HG03108 (cell line): ENCODE measurements around the gene RAD21L1.
"Not testable (repeated sequence)": the region's sequence is repeated elsewhere in the genome, so short reads cannot be mapped to it uniquely, and the experiment has no call there.

Source experiments
- ATAC-seq: cut with Tn5 transposase; IDR thresholded peaks from one replicate; pipeline ENCODE4 v1.9.1; 2021; ENCODE audit warnings: moderate library complexity; ENCODE audit not compliant: unreplicated experiment

The RAD21L1 gene

GRCh38 chr20:1224205-1224890 lies 1.5 kb upstream of the RAD21L1 start:
- ATAC-seq: no peak

- ATAC-seq: no peak
These were observed 521 bp upstream of the RAD21L1 start for GRCh38 chr20:1225263-1225782.

- ATAC-seq: no peak
These were observed 3.7 kb downstream of the RAD21L1 start for GRCh38 chr20:1229541-1229940.

- no peak for ATAC-seq
These were observed 6.7 kb downstream of the RAD21L1 start for GRCh38 chr20:1232286-1233111.

DNA sequence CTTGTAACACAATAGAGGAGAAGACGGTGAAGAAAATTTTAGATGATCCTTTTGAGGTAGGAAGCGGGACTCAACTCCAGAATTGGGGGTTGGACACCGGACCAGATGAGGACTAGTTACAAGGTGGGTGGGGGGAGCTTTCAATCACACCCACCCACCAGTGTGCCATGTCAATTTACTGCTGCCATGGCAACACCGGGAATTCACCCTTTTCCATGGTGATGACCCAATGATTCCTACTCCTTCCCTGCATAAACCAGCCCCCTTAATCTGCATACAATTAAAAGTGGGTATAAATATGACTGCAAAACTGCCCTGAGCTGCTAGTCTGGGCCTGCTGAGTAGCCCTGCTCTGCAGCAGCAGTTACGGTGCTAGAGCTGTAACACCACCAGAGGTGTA lies 14.7 kb downstream of the RAD21L1 start:
- no peak for ATAC-seq

DNA sequence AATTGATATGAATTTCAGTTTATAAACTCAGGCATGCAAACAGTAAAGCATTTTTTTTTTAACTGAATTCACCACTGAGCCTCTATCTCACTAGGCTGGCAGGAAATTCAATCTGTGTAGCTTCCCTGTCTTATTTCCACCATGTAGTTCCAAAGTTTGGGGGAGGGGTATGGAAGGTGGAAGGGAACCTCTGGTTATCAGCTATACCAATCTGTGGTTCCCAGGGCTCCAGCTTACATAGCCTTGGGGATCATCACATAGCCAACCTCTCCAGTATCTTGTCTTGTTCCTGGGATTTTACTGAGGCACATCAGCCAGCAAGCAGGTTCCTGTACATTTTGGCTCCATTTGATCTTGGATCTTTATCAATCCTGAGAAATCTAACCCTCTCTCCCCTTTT lies 15.6 kb downstream of the RAD21L1 start:
- ATAC-seq: no peak

GRCh38 chr20:1242099-1242498 lies 16.3 kb downstream of the RAD21L1 start:
- no peak for ATAC-seq

- no peak for ATAC-seq
These were observed 16.7 kb downstream of the RAD21L1 start for GRCh38 chr20:1242530-1242929.

GRCh38 chr20:1245578-1245977 lies 19.7 kb downstream of the RAD21L1 start:
- no peak for ATAC-seq

- no peak for ATAC-seq
These were observed 21.8 kb downstream of the RAD21L1 start for GRCh38 chr20:1247689-1248088.

GRCh38 chr20:1250282-1250681 lies 24.4 kb downstream of the RAD21L1 start:
- ATAC-seq: not testable (repeated sequence)

DNA sequence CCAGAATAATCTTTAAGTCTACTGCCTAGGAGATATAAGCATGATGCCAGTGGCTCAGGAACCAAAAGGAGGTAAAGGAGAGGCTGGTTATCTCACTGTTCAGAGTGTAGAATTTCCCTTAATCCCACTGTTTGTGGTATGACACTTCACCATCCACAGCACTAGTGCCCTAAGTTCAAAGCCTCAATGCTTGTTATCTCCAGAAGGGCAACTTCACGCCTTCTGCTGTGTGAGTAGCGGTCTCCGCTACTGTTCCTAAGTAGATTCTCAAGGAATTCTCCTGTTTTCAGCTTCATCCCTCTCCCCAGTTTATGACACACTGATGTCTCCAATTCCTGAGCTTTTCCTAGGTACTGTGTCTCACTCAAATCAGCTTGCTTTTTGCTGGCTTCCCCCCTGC lies 26.6 kb downstream of the RAD21L1 start:
- ATAC-seq: no peak

GRCh38 chr20:1254254-1254653 lies 28.4 kb downstream of the RAD21L1 start:
- ATAC-seq: no peak

GRCh38 chr20:1255675-1256074 lies 29.8 kb downstream of the RAD21L1 start:
- ATAC-seq: no peak

- no peak for ATAC-seq
These were observed 38.0 kb downstream of the RAD21L1 start for GRCh38 chr20:1263853-1264252.

DNA sequence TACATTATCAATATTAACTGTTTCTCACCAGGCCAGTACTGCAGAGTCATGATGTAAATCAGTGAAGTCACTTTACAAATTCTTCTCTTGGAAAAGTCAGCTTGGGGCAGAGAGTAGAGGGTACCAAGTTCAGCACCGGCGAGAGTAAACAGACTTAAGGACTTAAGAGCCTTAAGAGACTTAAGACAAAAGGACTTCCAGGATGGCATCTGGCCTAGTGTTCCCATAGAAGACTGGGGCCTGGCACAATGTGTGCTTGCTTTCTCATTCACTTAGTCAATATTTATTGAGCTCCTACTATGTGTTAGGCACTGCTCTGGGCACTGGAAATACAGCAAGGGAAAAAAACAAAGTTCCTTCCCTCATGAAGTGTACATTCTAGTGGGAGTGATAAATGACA lies 38.9 kb downstream of the RAD21L1 start:
- no peak for ATAC-seq

GRCh38 chr20:1265226-1265915 lies 39.5 kb downstream of the RAD21L1 start:
- no peak for ATAC-seq

- no peak for ATAC-seq
These were observed 40.0 kb downstream of the RAD21L1 start for GRCh38 chr20:1265916-1266166.

DNA sequence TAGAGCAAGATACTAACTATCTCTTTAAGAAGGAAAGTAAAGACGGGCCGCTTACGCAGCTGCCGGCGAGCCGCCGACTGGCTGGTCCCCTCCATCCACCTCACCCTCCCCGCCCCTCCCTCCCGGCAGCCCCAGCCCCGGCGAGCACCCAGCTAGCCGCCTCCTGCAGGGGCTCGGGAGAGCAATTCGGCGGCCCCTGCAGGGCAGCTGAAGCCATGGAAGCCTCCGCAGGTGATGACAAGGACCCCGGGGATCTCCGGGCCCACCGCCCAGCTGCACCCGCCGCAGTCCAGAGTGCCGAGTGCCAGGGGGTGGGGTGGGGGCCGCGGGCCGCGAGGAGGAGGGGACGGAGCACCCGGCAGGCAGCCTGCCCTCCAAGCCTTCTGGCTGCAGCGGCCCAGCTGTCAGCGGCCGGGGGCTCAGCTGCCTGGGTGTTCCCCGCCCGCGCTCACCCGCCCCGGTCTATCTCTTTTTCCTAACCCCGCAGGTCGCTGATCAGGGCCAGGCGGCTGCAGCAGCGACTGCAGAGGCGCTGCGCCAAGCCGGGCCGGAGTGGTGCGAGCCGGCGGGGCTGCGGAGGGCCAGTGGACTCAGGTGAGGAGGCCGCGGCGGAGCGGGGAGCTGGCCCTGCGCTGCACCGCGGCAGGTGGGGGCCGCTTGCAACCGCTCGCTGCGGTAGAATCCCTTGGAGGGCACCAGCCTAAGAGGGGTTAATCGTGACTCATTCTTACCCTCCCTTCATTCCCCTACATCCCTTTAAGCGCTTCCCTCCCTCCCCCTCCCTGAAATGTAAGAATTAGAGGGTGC lies 40.5 kb downstream of the RAD21L1 start, which contains the start of gene SNPH:
SNPH (plus strand) TSS at position 128 of the 807 bp plus-strand sequence. CDS start 29,946 bp downstream, outside the sequence.
- no peak for ATAC-seq

GRCh38 chr20:1267161-1267560 lies 41.3 kb downstream of the RAD21L1 start:
- ATAC-seq: no peak

- no peak for ATAC-seq
These were observed 42.0 kb downstream of the RAD21L1 start for GRCh38 chr20:1267809-1268374.
